Smooth muscle cell (in vitro differentiated cells): ENCODE measurements around the gene OBSCN. TPM values are rescaled to one million over a fixed set of nuclear protein-coding genes. Genes with fewer than 3 reads are reported as not detected.
"Not testable (repeated sequence)": the region's sequence is repeated elsewhere in the genome, so short reads cannot be mapped to it uniquely, and the experiment has no call there.

Experiments
- DNase-seq: peaks from one replicate; lab custom pipeline; 2025; ENCODE audit not compliant: unreplicated experiment; lab: John Stamatoyannopoulos, UW
- H2AFZ ChIP-seq: fragments of 200-600 bp; sonication (generic); 2 replicates; pipeline ENCODE4 v1.6.0; 2016; ENCODE audit warnings: antibody characterized with exemption, low read depth, mild to moderate bottlenecking
- H3F3A ChIP-seq: fragments of 200-600 bp; sonication (generic); 2 replicates; pipeline ENCODE4 v1.6.0; 2017; ENCODE audit warnings: antibody characterized with exemption, low read depth
- H3K27ac ChIP-seq: fragments of 200-600 bp; sonication (generic); 2 replicates; pipeline ENCODE4 v1.5.1; 2016; ENCODE audit warnings: low read depth, mild to moderate bottlenecking
- H3K27me3 ChIP-seq: fragments of 200-600 bp; sonication (generic); 2 replicates; pipeline ENCODE4 v1.6.1; 2016; ENCODE audit warnings: low read depth, mild to moderate bottlenecking
- H3K36me3 ChIP-seq: fragments of 200-600 bp; sonication (generic); 2 replicates; pipeline ENCODE4 v1.5.1; 2016; ENCODE audit warnings: low read depth
- H3K4me1 ChIP-seq: fragments of 200-600 bp; sonication (generic); 2 replicates; pipeline ENCODE4 v1.5.1; 2016; ENCODE audit warnings: low read depth
- H3K4me2 ChIP-seq: fragments of 200-600 bp; sonication (generic); 2 replicates; pipeline ENCODE4 v1.6.0; 2016; ENCODE audit warnings: mild to moderate bottlenecking
- H3K4me3 ChIP-seq: fragments of 200-600 bp; sonication (generic); 2 replicates; pipeline ENCODE4 v1.5.1; 2016; ENCODE audit warnings: mild to moderate bottlenecking
- H3K79me2 ChIP-seq: fragments of 200-600 bp; sonication (generic); 2 replicates; pipeline ENCODE4 v1.6.0; 2016; ENCODE audit warnings: low read depth, mild to moderate bottlenecking
- H3K9ac ChIP-seq: fragments of 200-600 bp; sonication (generic); 2 replicates; pipeline ENCODE4 v1.6.0; 2016; ENCODE audit warnings: low read depth
- H3K9me3 ChIP-seq: fragments of 200-600 bp; sonication (generic); replicated peaks from 2 replicates; pipeline ENCODE4 v1.5.1; 2016; ENCODE audit warnings: low read depth
- H4K20me1 ChIP-seq: fragments of 200-600 bp; sonication (generic); 2 replicates; pipeline ENCODE4 v1.6.0; 2016; ENCODE audit warnings: low read depth
- CTCF ChIP-seq: fragments of 200-600 bp; sonication (generic); IDR thresholded peaks from 2 replicates; pipeline ENCODE4 v1.5.1; 2017; ENCODE audit warnings: borderline replicate concordance, mild to moderate bottlenecking, antibody characterized with exemption; ENCODE audit not compliant: insufficient read depth, poor library complexity, severe bottlenecking
- WGBS: methylation state at CpG from one replicate; pipeline ENCODE4 v1.1.7; 2016; ENCODE audit warnings: low lambda C conversion rate; 5-methylcytosine and 5-hydroxymethylcytosine counted together
- polyA plus RNA-seq: library from polyadenylated mRNA; unstranded; fragments of >200 nt; fragmentation: Nextera tagmentation; extraction: Ambion mirVana; gene quantifications from 2 replicates; pipeline ENCODE4 v1.2.1, GENCODE V29; 2016
- total RNA-seq: library from RNA; depleted of rRNA; stranded (reverse); fragments of >200 nt; gene quantifications from 2 replicates; pipeline ENCODE4 v1.2.3, GENCODE V29; 2014

The OBSCN gene
- total and polyA plus RNA-seq, 2 experiments from 2014 or later: 3.8 to 10.6 TPM

GRCh38 chr1:228218513-228219244 is 10.8 kb downstream of the OBSCN start:
- Histone ChIP-seq H3K27ac (no peak overlapping the region), H3K9ac (no peak overlapping the region), H3K79me2 (no peaks in the 10 kb centered on the region), H3F3A (no peaks in the 10 kb centered on the region), H4K20me1 (peaks cover 8% of the 10 kb centered on the region), H3K27me3 (no peaks in the 10 kb centered on the region), H3K4me3 (no peak overlapping the region), H3K36me3 (no peaks in the 10 kb centered on the region), H2AFZ (no peak overlapping the region), H3K9me3 (no peaks in the 10 kb centered on the region), H3K4me1 (no peaks in the 10 kb centered on the region), H3K4me2 (no peak overlapping the region)
- 95% methylated on average over 14 of the region's 14 CpGs for WGBS
- TF ChIP-seq CTCF: no peak
- no peak for DNase-seq

GRCh38 chr1:228219245-228219961 is 11.6 kb downstream of the OBSCN start:
- Histone ChIP-seq H3K79me2 (no peaks in the 10 kb centered on the region), H3K9ac (no peak overlapping the region), H3K4me2 (no peak overlapping the region), H3K4me1 (no peaks in the 10 kb centered on the region), H4K20me1 (peaks cover 6% of the 10 kb centered on the region), H3K27me3 (no peaks in the 10 kb centered on the region), H3K9me3 (no peaks in the 10 kb centered on the region), H3F3A (no peaks in the 10 kb centered on the region), H3K36me3 (no peaks in the 10 kb centered on the region), H3K27ac (no peak overlapping the region), H3K4me3 (no peak overlapping the region), H2AFZ (no peak overlapping the region)
- no peak for TF ChIP-seq CTCF
- no peak for DNase-seq
- WGBS: 98% methylated on average over 16 of the region's 16 CpGs

GRCh38 chr1:228219962-228220780 is 12.3 kb downstream of the OBSCN start:
- Histone ChIP-seq H3K4me1 (no peaks in the 10 kb centered on the region), H3K9me3 (no peaks in the 10 kb centered on the region), H3K36me3 (no peaks in the 10 kb centered on the region), H3K9ac (no peak overlapping the region), H3K27ac (no peak overlapping the region), H3K4me2 (no peak overlapping the region), H4K20me1 (no peaks in the 10 kb centered on the region), H3K4me3 (no peak overlapping the region), H2AFZ (no peak overlapping the region), H3F3A (no peaks in the 10 kb centered on the region), H3K27me3 (no peaks in the 10 kb centered on the region), H3K79me2 (no peaks in the 10 kb centered on the region)
- WGBS: 97% methylated on average over 28 of the region's 28 CpGs
- TF ChIP-seq CTCF: no peak
- no peak for DNase-seq

GRCh38 chr1:228221097-228221496 is 13.3 kb downstream of the OBSCN start:
- not testable (repeated sequence) for H3K4me3 ChIP-seq

More at GRCh38 chr1:228221097-228221496, 13.3 kb downstream of the OBSCN start:
- H3K4me2 ChIP-seq, H2AFZ ChIP-seq, DNase-seq, H3K36me3 ChIP-seq, H3K79me2 ChIP-seq, H3K27ac ChIP-seq, H3K9me3 ChIP-seq, H4K20me1 ChIP-seq, H3K27me3 ChIP-seq, H3K4me1 ChIP-seq, H3K9ac ChIP-seq, H3F3A ChIP-seq: not testable (repeated sequence)
- WGBS: 97% methylated on average over 9 of the region's 9 CpGs
